ENCODE data around the gene CFAP299. TPM values are rescaled to one million over a fixed set of nuclear protein-coding genes. Genes with fewer than 3 reads are reported as not detected.

CFAP299 gene
- polyA plus RNA-seq, 1 experiment: 3.3 TPM

DNA sequence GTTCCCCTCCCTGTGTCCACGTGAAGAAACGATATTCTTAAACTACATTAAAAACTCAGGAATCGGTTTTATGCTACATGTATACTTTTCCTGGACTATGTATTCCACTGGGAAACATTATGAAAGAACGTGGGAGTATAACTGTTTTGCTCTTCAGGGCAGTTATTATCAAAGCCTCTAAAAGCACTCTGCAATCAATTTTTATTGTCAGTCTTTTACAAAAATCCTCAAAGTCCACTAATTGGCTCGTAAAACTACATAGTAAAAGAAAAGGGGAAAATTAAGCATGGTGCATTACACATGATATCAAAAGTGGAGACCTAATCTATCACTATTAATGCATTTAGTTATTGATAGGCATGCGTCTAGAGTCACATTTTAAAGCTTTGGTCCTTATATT is 11.4 kb upstream of the CFAP299 start:
- CTCF ChIA-PET: interaction anchor here (1.2 to 3.7 kb wide), 3 partner anchors 10 to 106 kb away, joined by 6 to 28 read pairs (median 9); partner anchors contain the start of gene CFAP299
- POLR2A ChIA-PET: no interaction called here
- TF ChIP-seq CTCF (IDR thresholded peaks at IDR 0.05; ENCODE audit: insufficient read depth, low read depth, low read length): no peak
- DNase-seq (ENCODE audit: low read depth): no peak
- H3K36me3 ChIP-seq (ENCODE audit: control insufficient read depth, insufficient read depth, low read length): no peaks in the 10 kb centered on the region
- H3K4me3 ChIP-seq (ENCODE audit: low read depth, low read length): no peak overlapping the region
- no peaks in the 10 kb centered on the region for H3K27me3 ChIP-seq (ENCODE audit: control insufficient read depth, insufficient read depth, low read length)

- Histone ChIP-seq H3K27me3 (ENCODE audit: control insufficient read depth, insufficient read depth, low read length) (no peaks in the 10 kb centered on the region), H3K36me3 (ENCODE audit: control insufficient read depth, insufficient read depth, low read length) (no peaks in the 10 kb centered on the region), H3K4me3 (ENCODE audit: low read depth, low read length) (no peak overlapping the region)
- CTCF ChIA-PET: interaction anchor here (1.4 to 5.8 kb wide), 2 partner anchors 8 to 16 kb away, joined by 4 to 28 read pairs; no protein-coding TSS in a partner anchor
- no peak for TF ChIP-seq CTCF (IDR thresholded peaks at IDR 0.05; ENCODE audit: insufficient read depth, low read depth, low read length)
- no peak for DNase-seq (ENCODE audit: low read depth)
- POLR2A ChIA-PET: no interaction called here
Observed at GRCh38 chr4:80331693-80332092, 3.8 kb upstream of the CFAP299 start.

DNA sequence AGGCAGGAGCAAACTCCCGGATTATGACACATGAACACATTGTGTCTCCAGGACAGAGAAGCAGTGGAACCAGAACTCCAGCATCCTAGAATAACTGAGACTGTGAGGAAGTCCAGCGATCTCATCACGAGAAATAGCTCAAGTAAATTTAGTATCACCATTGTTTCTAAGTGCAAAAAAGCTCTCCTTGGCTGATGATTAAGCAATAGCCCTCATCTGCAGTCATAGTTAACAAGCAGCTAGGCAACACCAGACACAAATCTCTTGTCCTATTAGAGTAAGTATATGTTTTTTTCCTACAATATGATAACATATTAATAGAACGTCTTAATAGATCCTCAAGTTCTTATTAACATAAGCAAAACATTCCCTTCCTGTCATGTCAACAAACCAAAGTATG is 2.4 kb upstream of the CFAP299 start:
- DNase-seq (ENCODE audit: low read depth): no peak
- POLR2A ChIA-PET: no interaction called here
- Histone ChIP-seq H3K27me3 (ENCODE audit: control insufficient read depth, insufficient read depth, low read length) (no peaks in the 10 kb centered on the region), H3K4me3 (ENCODE audit: low read depth, low read length) (no peak overlapping the region), H3K36me3 (ENCODE audit: control insufficient read depth, insufficient read depth, low read length) (no peaks in the 10 kb centered on the region)
- no peak for TF ChIP-seq CTCF (IDR thresholded peaks at IDR 0.05; ENCODE audit: insufficient read depth, low read depth, low read length)
- CTCF ChIA-PET: interaction anchor here (1.0 to 5.8 kb wide), 4 partner anchors 10 to 150 kb away, joined by 3 to 51 read pairs (median 16); no protein-coding TSS in a partner anchor

DNA sequence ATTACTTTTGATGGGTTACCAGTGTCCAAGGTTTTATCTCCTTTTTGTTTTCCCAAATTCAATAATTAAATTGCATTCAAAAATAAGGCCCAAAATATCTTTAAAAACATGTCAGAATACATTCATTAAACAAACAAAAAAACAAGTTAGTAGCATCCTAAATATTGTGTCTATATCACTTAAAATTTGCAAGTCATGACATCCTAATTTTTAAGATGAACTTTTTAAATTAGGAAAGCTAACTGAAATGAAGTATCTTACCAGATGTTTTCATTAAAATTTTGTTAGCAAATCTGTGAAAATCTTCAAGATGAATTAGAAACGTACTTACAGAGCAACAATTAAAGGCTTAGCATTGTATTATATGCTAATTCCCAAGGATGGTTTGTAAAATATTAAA is 962 bp upstream of the CFAP299 start:
- no peak for TF ChIP-seq CTCF (IDR thresholded peaks at IDR 0.05; ENCODE audit: insufficient read depth, low read depth, low read length)
- CTCF ChIA-PET: interaction anchor here (0.6 to 5.8 kb wide), 7 partner anchors 11 to 1588 kb away, joined by 3 to 51 read pairs (median 10); no protein-coding TSS in a partner anchor
- no peaks in the 10 kb centered on the region for H3K36me3 ChIP-seq (ENCODE audit: control insufficient read depth, insufficient read depth, low read length)
- no peak overlapping the region for H3K4me3 ChIP-seq (ENCODE audit: low read depth, low read length)
- no peaks in the 10 kb centered on the region for H3K27me3 ChIP-seq (ENCODE audit: control insufficient read depth, insufficient read depth, low read length)
- POLR2A ChIA-PET: no interaction called here
- DNase-seq (ENCODE audit: low read depth): no peak

DNA sequence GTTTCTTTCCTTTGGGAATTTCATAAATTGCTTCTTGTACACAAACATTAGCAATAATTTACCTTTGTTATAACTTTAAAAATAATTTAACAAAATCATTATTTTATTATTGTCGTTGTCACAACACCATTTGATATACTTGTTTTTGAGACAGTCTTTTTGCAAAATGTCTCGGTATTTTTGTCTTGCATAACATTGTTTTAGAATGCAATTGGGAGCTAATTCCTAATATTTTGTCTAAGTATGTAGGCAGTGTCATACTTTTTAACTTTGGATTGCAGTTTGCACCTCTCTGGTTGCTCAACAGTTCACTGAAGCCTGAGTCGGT is 340 bp upstream of the CFAP299 start:
- H3K27me3 ChIP-seq (ENCODE audit: control insufficient read depth, insufficient read depth, low read length): no peaks in the 10 kb centered on the region
- POLR2A ChIA-PET: interaction anchor here (0.6 kb wide), 1 partner anchor 91 kb away, joined by 3 read pairs; no protein-coding TSS in a partner anchor
- CTCF ChIA-PET: interaction anchor here (0.6 to 5.8 kb wide), 13 partner anchors 9 to 1588 kb away, joined by 3 to 51 read pairs (median 3); partner anchors contain the start of gene FGF5
- peak overlapping the region; percentile 73 for H3K4me3 ChIP-seq (ENCODE audit: low read depth, low read length)
- DNase-seq (ENCODE audit: low read depth): no peak
- H3K36me3 ChIP-seq (ENCODE audit: control insufficient read depth, insufficient read depth, low read length): no peaks in the 10 kb centered on the region
- no peak for TF ChIP-seq CTCF (IDR thresholded peaks at IDR 0.05; ENCODE audit: insufficient read depth, low read depth, low read length)

All from BJ (cell line).